HepG2 (cell line): Measurements from ENCODE around the gene CHRNB4. TPM values are rescaled to one million over a fixed set of nuclear protein-coding genes. Genes with fewer than 3 reads are reported as not detected.

Experiments used
- ATAC-seq: fragments of 200-7000 bp; cut with Tn5 transposase; 3 replicates; pipeline ENCODE4 v1.9.1; 2020; ENCODE audit warnings: mild to moderate bottlenecking, moderate library complexity
- BruUV-seq: library from RNA; stranded (reverse); fragments of 400-500 nt; replicated peaks from 2 replicates; lab custom pipeline; 2021; lab: Mats Ljungman, UMichigan
- CTCF ChIA-PET: fragments of 300-600 bp; formaldehyde crosslinking; extraction: SDS; loops from one replicate; lab custom pipeline; 2021; ENCODE audit warnings: low total read pairs, inconsistent platforms, low intra/inter-chr PET ratio; lab: Yijun Ruan, JAX
- POLR2A ChIA-PET: fragments of 350-600 bp; sonication (Branson Sonifier 250); formaldehyde crosslinking; loops from one replicate; lab custom pipeline; 2020; ENCODE audit warnings: antibody characterized with exemption, inconsistent platforms; lab: Yijun Ruan, JAX
- DNase-seq: peaks from one replicate; pipeline ENCODE4 v3.0.0-alpha.2; 2015; ENCODE audit warnings: low spot score
- FAIRE-seq: peaks from 3 replicates; lab custom pipeline; 2011; peaks lifted over from hg19 to GRCh38; lab: Jason Lieb, UNC
- H2AFZ ChIP-seq: one replicate; pipeline ENCODE4 v1.6.1; 2011; ENCODE audit warnings: low read length, inconsistent platforms
- H3K27ac ChIP-seq: fragments of 300-600 bp; 3 replicates; pipeline ENCODE4 v1.8.0; 2011; ENCODE audit warnings: mixed run types, mild to moderate bottlenecking, mixed read lengths, low read length, inconsistent platforms; ENCODE audit not compliant: insufficient read depth; ENCODE audit errors: extremely low read length
- H3K27me3 ChIP-seq, 2 experiments: fragments of 200-600 bp in 1 of 2; 2 replicates in 1 of 2; 3 replicates in 1 of 2; pipeline versions ENCODE4 v1.6.0 to v1.8.0; 2011; ENCODE audit warnings: low read length in 2 of 2, mild to moderate bottlenecking in 2 of 2, moderate library complexity in 2 of 2, inconsistent platforms in 1 of 2; ENCODE audit not compliant: insufficient read depth in 2 of 2, control insufficient read depth in 1 of 2
- H3K36me3 ChIP-seq, 2 experiments: fragments of 200-600 bp in 1 of 2; replicated peaks in 1 of 2; 2 replicates in 1 of 2; 3 replicates in 1 of 2; pipeline versions ENCODE4 v1.5.1 to v1.8.0; 2011; ENCODE audit warnings: low read length in 2 of 2, inconsistent platforms in 1 of 2; ENCODE audit not compliant: insufficient read depth in 2 of 2, control insufficient read depth in 1 of 2
- H3K4me1 ChIP-seq: 2 replicates; pipeline ENCODE4 v1.5.1; 2012; ENCODE audit warnings: low read length, inconsistent platforms; ENCODE audit not compliant: insufficient read depth
- H3K4me2 ChIP-seq: 2 replicates; pipeline ENCODE4 v1.6.0; 2011; ENCODE audit warnings: low read depth, low read length, inconsistent platforms
- H3K4me3 ChIP-seq, 3 experiments: fragments of 200-600 bp in 1 of 3; sonication (generic), shearing (Covaris generic) in 1 of 3; replicated peaks in 1 of 3; 2 replicates each; pipeline ENCODE4 v1.5.1; 2011 to 2016; ENCODE audit warnings: low read length in 3 of 3, inconsistent platforms in 2 of 3, low read depth in 2 of 3, mild to moderate bottlenecking in 2 of 3, control low read depth in 1 of 3, mixed read lengths in 1 of 3; ENCODE audit not compliant: insufficient read depth in 1 of 3
- H3K79me2 ChIP-seq: one replicate; pipeline ENCODE4 v1.6.1; 2011; ENCODE audit warnings: low read length, inconsistent platforms; ENCODE audit not compliant: insufficient read depth
- H3K9ac ChIP-seq: 2 replicates; pipeline ENCODE4 v1.6.0; 2011; ENCODE audit warnings: mild to moderate bottlenecking, low read depth, low read length, inconsistent platforms; ENCODE audit not compliant: insufficient read depth
- H3K9me3 ChIP-seq: 2 replicates; pipeline ENCODE4 v1.5.1; 2012; ENCODE audit warnings: mild to moderate bottlenecking, low read length
- H4K20me1 ChIP-seq: 2 replicates; pipeline ENCODE4 v1.6.0; 2011; ENCODE audit warnings: inconsistent platforms, mild to moderate bottlenecking, low read length, moderate library complexity; ENCODE audit not compliant: insufficient read depth
- BATF2 ChIP-seq: sonication (generic); formaldehyde crosslinking; IDR thresholded peaks from 2 replicates; pipeline ENCODE4 v1.8.0; 2022; ENCODE audit warnings: mild to moderate bottlenecking, missing genetic modification reagents, moderate library complexity
- CREM ChIP-seq, 2 experiments: sonication (generic) in 1 of 2; formaldehyde crosslinking in 1 of 2; IDR thresholded peaks; 2 replicates each; pipeline versions ENCODE4 v1.4.0 to v1.6.1; 2016 to 2020; ENCODE audit warnings: antibody characterized with exemption in 1 of 2, mild to moderate bottlenecking in 1 of 2, missing genetic modification reagents in 1 of 2
- HDAC2 ChIP-seq: sonication (generic); formaldehyde crosslinking; IDR thresholded peaks from 2 replicates; pipeline ENCODE4 v1.4.0; 2020; ENCODE audit warnings: missing genetic modification reagents
- MAF1 ChIP-seq: sonication (generic); formaldehyde crosslinking; IDR thresholded peaks from 2 replicates; pipeline ENCODE4 v1.5.0; 2020; ENCODE audit warnings: missing genetic modification reagents, borderline replicate concordance
- PAX8 ChIP-seq: sonication (generic); formaldehyde crosslinking; IDR thresholded peaks from 2 replicates; pipeline ENCODE4 v1.8.0; 2022; ENCODE audit warnings: mild to moderate bottlenecking, missing genetic modification reagents, borderline replicate concordance
- PRMT3 ChIP-seq: sonication (generic); formaldehyde crosslinking; IDR thresholded peaks from 2 replicates; pipeline ENCODE4 v1.8.1; 2022; ENCODE audit warnings: low read depth, mild to moderate bottlenecking, moderate library complexity, missing genetic modification reagents, borderline replicate concordance
- RERE ChIP-seq: IDR thresholded peaks from 2 replicates; pipeline ENCODE4 v1.6.1; 2016; ENCODE audit warnings: low read depth, missing genetic modification reagents, missing compliant biosample characterization
- SMARCC2 ChIP-seq: fragments of 450-650 bp; IDR thresholded peaks from 2 replicates; pipeline ENCODE4 v1.6.1; 2017; ENCODE audit warnings: antibody characterized with exemption, mild to moderate bottlenecking
- TBL1XR1 ChIP-seq: fragments of 150-350 bp; IDR thresholded peaks from 2 replicates; pipeline ENCODE4 v1.6.1; 2014; ENCODE audit warnings: borderline replicate concordance, low read length; ENCODE audit not compliant: partially characterized antibody
- ZNF274 ChIP-seq: sonication (generic); formaldehyde crosslinking; IDR thresholded peaks from 2 replicates; pipeline ENCODE4 v1.5.1; 2020; ENCODE audit warnings: mild to moderate bottlenecking, missing genetic modification reagents
- ZNF292 ChIP-seq: sonication (generic); formaldehyde crosslinking; IDR thresholded peaks from 2 replicates; pipeline ENCODE4 v1.8.1; 2022; ENCODE audit warnings: mild to moderate bottlenecking, low read depth, missing genetic modification reagents, borderline replicate concordance
- ZNF317 ChIP-seq: sonication (generic); formaldehyde crosslinking; IDR thresholded peaks from 2 replicates; pipeline ENCODE4 v1.5.0; 2020; ENCODE audit warnings: mild to moderate bottlenecking, missing genetic modification reagents
- ZNF879 ChIP-seq: sonication (generic); formaldehyde crosslinking; IDR thresholded peaks from 2 replicates; pipeline ENCODE4 v1.8.1; 2023; ENCODE audit warnings: missing genetic modification reagents
- ZZZ3 ChIP-seq: sonication (generic); formaldehyde crosslinking; IDR thresholded peaks from 2 replicates; pipeline ENCODE4 v1.4.0; 2020; ENCODE audit warnings: missing genetic modification reagents, mild to moderate bottlenecking, borderline replicate concordance
- WGBS: methylation state at CpG from one replicate; pipeline ENCODE4 v1.1.6; 2017; ENCODE audit warnings: low lambda C conversion rate; 5-methylcytosine and 5-hydroxymethylcytosine counted together
- in situ Hi-C: cut with HindIII; loops from 2 replicates; pipeline ENCODE4 v1.10.0; 2017; ENCODE audit warnings: low pct_unique_long_range_greater_than_20kb; ENCODE audit not compliant: extremely low pct_ligation_motif_present
- intact Hi-C: fragments of 100-400 bp; cut with micrococcal nuclease; formaldehyde crosslinking; loops from one replicate; pipeline ENCODE4 v1.10.0; 2022; ENCODE audit not compliant: unreplicated experiment
- polyA plus RNA-seq, 8 experiments: library from polyadenylated mRNA; depleted of rRNA in 3 of 8; stranded (reverse) in 7 of 8; unstranded in 1 of 8; fragments of >200 nt; fragmentation: Illumina TruSeq in 4 of 8; extraction: Trizol in 4 of 8; gene quantifications; 2 replicates each; pipeline versions ENCODE4 v1.2.1 to v1.2.3, GENCODE V29; 2011 to 2016; ENCODE audit warnings: low read depth in 4 of 8, missing spikeins in 1 of 8, mixed read lengths in 1 of 8; ENCODE audit not compliant: insufficient read depth in 1 of 8
- total RNA-seq, 5 experiments: library from RNA; depleted of rRNA; stranded (reverse); fragments of >200 nt; fragmentation: Illumina TruSeq; extraction: Trizol; gene quantifications; 2 replicates each; pipeline ENCODE4 v1.2.3, GENCODE V29; 2016; ENCODE audit warnings: low read depth in 1 of 5

The CHRNB4 gene
- total and polyA plus RNA-seq, 2 of the 13 experiments (the other 11 are each of a cell fraction or from before 2014, with no cell fraction given) = not detected

- no peak for TF ChIP-seq BATF2 (CRISPR knock-in tag)
- no peak for TF ChIP-seq ZNF317 (CRISPR knock-in tag)
- no peak for TF ChIP-seq CREM (IDR thresholded peaks at IDR 0.05)
- no peak for TF ChIP-seq CREM (CRISPR knock-in tag; IDR thresholded peaks at IDR 0.05)
- no peak for TF ChIP-seq HDAC2 (CRISPR knock-in tag)
- no peak for TF ChIP-seq ZNF879 (CRISPR knock-in tag)
- no peak for TF ChIP-seq PAX8
- no peak for TF ChIP-seq PRMT3 (CRISPR knock-in tag)
- no peak for TF ChIP-seq ZNF274 (CRISPR knock-in tag)
- TF ChIP-seq SMARCC2 = no peak
Observed at GRCh38 chr15:78654272-78654671, 13.3 kb upstream of the CHRNB4 start (continued).

GRCh38 chr15:78651930-78652615, 11.1 kb upstream of the CHRNB4 start:
- no TSS peak for BruUV-seq
- H3K9ac ChIP-seq = no peak overlapping the region
- no peak overlapping the region for H3K27ac ChIP-seq
- H3K36me3 ChIP-seq = no peaks in the 10 kb centered on the region
- peaks cover 3 to 11% of the 10 kb centered on the region in 2 experiments; a peak in 2 of 5 replicates for H3K27me3 ChIP-seq
- H2AFZ ChIP-seq = no peak overlapping the region
- H3K79me2 ChIP-seq = no peaks in the 10 kb centered on the region
- no peaks in the 10 kb centered on the region for H4K20me1 ChIP-seq
- FAIRE-seq (no peak), DNase-seq (no peak), ATAC-seq (no peak)
- WGBS = no CpG with 5 or more reads among the region's 1 CpG
- no peak overlapping the region for H3K4me2 ChIP-seq
- intact Hi-C loops (no loop called here), in situ Hi-C loops (no loop called here)
- H3K4me3 ChIP-seq = no peak overlapping the region
- no peaks in the 10 kb centered on the region for H3K9me3 ChIP-seq
- POLR2A ChIA-PET = no interaction called here
- CTCF ChIA-PET = no interaction called here
- H3K4me1 ChIP-seq = no peaks in the 10 kb centered on the region
- TF ChIP-seq MAF1 (CRISPR knock-in tag) = no peak
- no peak for TF ChIP-seq TBL1XR1
- no peak for TF ChIP-seq RERE (CRISPR knock-in tag)
- no peak for TF ChIP-seq ZNF292 (CRISPR knock-in tag)
- TF ChIP-seq ZZZ3 = no peak
